CD4-positive, alpha-beta T cell treated with Interleukin-15 for 4 hours (primary cell): Measurements from ENCODE around the gene CAPNS1.
"Not testable (repeated sequence)": the region's sequence is repeated elsewhere in the genome, so short reads cannot be mapped to it uniquely, and the experiment has no call there.

ENCODE experiments used
- DNase-seq: peaks from one replicate; pipeline ENCODE4 v3.0.0-alpha.2; 2020; ENCODE audit warnings: low spot score

CAPNS1 gene

GRCh38 chr19:36151144-36152018 is 11.5 kb downstream of the CAPNS1 start:
- DNase-seq = no peak

GRCh38 chr19:36152019-36152351 is 12.1 kb downstream of the CAPNS1 start:
- DNase-seq = no peak

- no peak for DNase-seq
Observed at GRCh38 chr19:36152352-36153091, 12.7 kb downstream of the CAPNS1 start, which contains the start of gene COX7A1. TSS of gene COX7A1 (minus strand) at chr19:36152447. CDS start at chr19:36152407, 40 bp downstream.

DNA sequence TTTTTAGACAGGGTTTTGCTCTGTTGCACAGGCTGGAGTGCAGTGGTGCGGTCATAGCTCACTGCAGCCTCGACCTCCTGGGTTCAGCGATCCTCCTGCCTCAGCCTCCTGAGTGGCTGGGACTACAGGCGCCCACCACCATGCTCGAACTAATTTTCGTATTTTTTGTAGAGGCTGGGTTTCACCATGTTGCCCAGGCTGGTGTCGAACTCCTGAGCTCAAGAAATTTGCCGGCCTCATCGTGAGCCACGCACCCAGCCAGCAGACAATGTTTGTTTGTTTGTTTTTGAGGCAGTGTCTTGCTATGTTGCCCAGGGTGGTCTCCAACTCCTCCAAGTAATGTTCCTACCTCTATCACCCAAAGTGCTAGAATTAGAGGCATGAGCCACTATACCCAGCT is 13.3 kb downstream of the CAPNS1 start:
- DNase-seq = no peak

- DNase-seq = no peak
Observed at GRCh38 chr19:36160821-36161596, 21.1 kb downstream of the CAPNS1 start.

GRCh38 chr19:36163813-36164212 is 23.9 kb downstream of the CAPNS1 start:
- DNase-seq = no peak

DNA sequence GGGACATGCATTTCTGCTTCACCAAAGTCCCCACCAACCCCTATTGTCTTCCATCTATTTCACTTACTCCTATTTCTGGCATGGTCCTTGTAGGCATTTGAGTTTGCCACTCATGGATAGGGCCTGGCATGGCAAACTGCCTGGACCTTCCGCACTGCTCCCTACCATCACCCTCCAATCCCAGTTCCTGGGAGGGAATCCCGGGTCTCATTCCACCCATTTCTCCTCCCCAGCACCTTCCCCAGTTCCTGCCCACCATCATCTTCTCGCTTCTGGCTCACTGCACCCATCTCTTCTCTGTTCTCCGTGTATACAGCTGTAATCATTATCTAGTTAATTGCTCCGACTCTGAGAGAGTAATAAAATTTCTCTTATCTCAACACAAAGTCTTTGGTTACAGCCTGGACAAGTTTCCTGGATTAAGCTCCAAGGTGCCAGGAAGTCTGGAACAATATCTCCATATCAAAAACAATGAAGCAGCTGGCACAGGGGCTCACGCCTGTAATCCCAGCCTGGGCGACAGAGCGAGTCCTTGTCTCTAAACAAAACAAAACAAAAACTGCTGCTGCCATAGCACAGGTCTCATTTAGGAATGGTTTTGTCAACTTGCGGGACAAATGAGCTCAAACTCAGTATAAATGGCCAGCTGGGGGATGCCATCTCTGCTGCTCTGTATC is 29.4 kb downstream of the CAPNS1 start:
- no peak for DNase-seq

- DNase-seq = no peak
Observed at GRCh38 chr19:36172852-36173251, 33.0 kb downstream of the CAPNS1 start.

DNA sequence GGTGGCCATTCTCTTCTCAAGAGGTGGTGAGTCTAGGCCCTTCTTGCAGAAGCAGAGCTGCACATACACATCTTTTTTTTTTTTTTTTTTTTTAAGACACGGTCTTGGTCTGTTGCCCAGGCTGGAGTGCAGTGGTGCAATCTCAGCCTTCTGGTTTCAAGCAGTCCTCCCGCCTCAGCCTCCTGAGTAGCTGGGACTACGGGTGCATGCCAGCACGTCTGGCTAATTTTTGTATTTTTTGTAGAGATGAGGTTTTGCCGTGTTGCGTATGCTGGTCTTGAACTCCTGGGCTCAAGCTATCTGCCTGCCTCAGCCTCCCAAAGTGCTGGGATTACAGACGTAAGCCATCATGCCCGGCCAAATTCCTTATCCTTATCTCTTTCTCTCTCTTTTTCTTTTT is 34.0 kb downstream of the CAPNS1 start:
- not testable (repeated sequence) for DNase-seq

GRCh38 chr19:36179077-36179476 is 39.2 kb downstream of the CAPNS1 start:
- not testable (repeated sequence) for DNase-seq

GRCh38 chr19:36182612-36183244 is 42.9 kb downstream of the CAPNS1 start:
- no peak for DNase-seq

GRCh38 chr19:36183245-36183628 is 43.4 kb downstream of the CAPNS1 start:
- no peak for DNase-seq

- DNase-seq = not testable (repeated sequence)
Observed at GRCh38 chr19:36186722-36187121, 46.9 kb downstream of the CAPNS1 start.

- DNase-seq = no peak
Observed at GRCh38 chr19:36196249-36196648, 56.4 kb downstream of the CAPNS1 start.

GRCh38 chr19:36198119-36198518 is 58.3 kb downstream of the CAPNS1 start:
- DNase-seq = no peak
